Stomach (tissue), 9 donors: ENCODE results near the gene MOB3B. TPM values are rescaled to one million over a fixed set of nuclear protein-coding genes. Genes with fewer than 3 reads are reported as not detected.

Experiments used
- DNase-seq, 2 donors: peaks; one replicate each; pipeline versions ENCODE4 v3.0.0 to v3.0.0-alpha.2; 2013 to 2019
- H3K27ac ChIP-seq, 5 donors: fragments of 200-600 bp in 4 of 5; sonication (generic) in 4 of 5; one replicate each; pipeline ENCODE4 v1.5.1; 2013 to 2019; ENCODE audit warnings: mild to moderate bottlenecking in 1 of 5, moderate library complexity in 1 of 5
- H3K27me3 ChIP-seq, 3 donors: fragments of 200-600 bp; sonication (generic); one replicate each; pipeline ENCODE4 v1.5.1; 2017 to 2019; ENCODE audit warnings: mixed run types in 1 of 3
- H3K36me3 ChIP-seq, 4 donors: fragments of 200-600 bp; sonication (generic); 1 replicate in 3 of 4; 2 replicates in 1 of 4; pipeline ENCODE4 v1.5.1; 2016 to 2019
- H3K4me1 ChIP-seq, 4 donors: fragments of 200-600 bp; sonication (generic); one replicate each; pipeline ENCODE4 v1.5.1; 2016 to 2019
- H3K4me3 ChIP-seq, 4 donors: fragments of 200-600 bp; sonication (generic) in 3 of 4; one replicate each; pipeline ENCODE4 v1.5.1; 2016 to 2019; ENCODE audit warnings: mild to moderate bottlenecking in 1 of 4
- H3K9me3 ChIP-seq, 4 donors: fragments of 200-600 bp; sonication (generic); one replicate each; pipeline ENCODE4 v1.5.1; 2016 to 2019
- EP300 ChIP-seq: sonication (generic); formaldehyde crosslinking; IDR thresholded peaks from one replicate; pipeline ENCODE4 v1.6.1; 2017; ENCODE audit warnings: antibody characterized with exemption
- POLR2A ChIP-seq, 4 donors: fragments of 450-650 bp; IDR thresholded peaks; one replicate each; pipeline ENCODE4 v1.6.1; 2016; ENCODE audit warnings: antibody characterized with exemption in 4 of 4, control low read depth in 2 of 4, mild to moderate bottlenecking in 1 of 4, moderate library complexity in 1 of 4
- POLR2AphosphoS5 ChIP-seq, 3 donors: sonication (generic); formaldehyde crosslinking; IDR thresholded peaks; one replicate each; pipeline ENCODE4 v1.6.1; 2016; ENCODE audit warnings: antibody characterized with exemption in 3 of 3
- WGBS, 5 donors: extraction: QIAGEN DNeasy Blood & Tissue Kit in 3 of 5; methylation state at CpG; one replicate each; pipeline versions ENCODE4 v1.1.5 to v1.1.7; 2013 to 2018; 5-methylcytosine and 5-hydroxymethylcytosine counted together
- intact Hi-C: fragments of 100-400 bp; cut with DNase I; formaldehyde crosslinking; loops from one replicate; pipeline ENCODE4 v1.15.1; 2023; ENCODE audit warnings: low total_unique reads
- polyA plus RNA-seq, 3 donors: library from polyadenylated mRNA; stranded (reverse); fragments of 200-250 nt; gene quantifications; one replicate each; pipeline ENCODE4 v1.2.3, GENCODE V29; 2013
- total RNA-seq, 5 donors: library from RNA; depleted of rRNA; stranded (reverse); fragments of >200 nt; gene quantifications; one replicate each; pipeline versions ENCODE4 v1.1.0 to v1.2.3, GENCODE V29; 2014 to 2016
- TF ChIP-seq, protein P1 (sequence below), 7 experiments: fragments of 450-650 bp in 4 of 7; fragments of 200-600 bp in 3 of 7; sonication (generic) in 3 of 7; IDR thresholded peaks; one replicate each; pipeline ENCODE4 v1.5.1; 2016 to 2019; ENCODE audit warnings: antibody characterized with exemption in 7 of 7, control low read depth in 2 of 7, mild to moderate bottlenecking in 1 of 7
- donor health status: healthy with polysubstance abuse.
- donor health status: Bipolar disorder and iron deficiency.
- donor health status: healthy.

MOB3B gene
- total and polyA plus RNA-seq, 8 donors, result 4.0 to 32.7 (median 9.7) TPM

DNA sequence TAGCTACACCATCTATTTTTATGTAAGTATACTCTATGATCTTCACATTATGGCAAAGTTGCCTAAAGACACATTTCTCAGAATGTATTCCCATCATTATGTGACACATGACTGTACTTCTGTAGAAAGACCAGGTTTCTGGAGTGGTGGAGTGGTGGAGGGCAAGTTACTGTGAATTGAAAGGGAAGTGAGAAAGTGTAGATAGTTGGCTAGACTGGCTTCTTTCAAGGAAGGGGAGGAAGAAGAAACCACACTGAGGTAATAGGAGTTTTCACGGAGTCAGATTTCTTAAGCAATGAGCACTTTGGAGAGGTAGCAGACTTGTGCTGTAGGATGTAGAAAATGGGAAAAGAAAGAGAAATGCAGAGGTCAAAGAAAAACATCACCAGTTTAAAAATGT is 181.7 kb downstream of the MOB3B start:
- H3K4me1 ChIP-seq, result peaks cover 7 to 46% (median 24%) of the 10 kb centered on the region in 4 donors
- no peaks in the 10 kb centered on the region for H3K27me3 ChIP-seq
- DNase-seq, result no peak
- no peak for TF ChIP-seq EP300
- no peak for TF ChIP-seq POLR2A (IDR thresholded peaks at IDR 0.05)
- TF ChIP-seq, protein P1, sequence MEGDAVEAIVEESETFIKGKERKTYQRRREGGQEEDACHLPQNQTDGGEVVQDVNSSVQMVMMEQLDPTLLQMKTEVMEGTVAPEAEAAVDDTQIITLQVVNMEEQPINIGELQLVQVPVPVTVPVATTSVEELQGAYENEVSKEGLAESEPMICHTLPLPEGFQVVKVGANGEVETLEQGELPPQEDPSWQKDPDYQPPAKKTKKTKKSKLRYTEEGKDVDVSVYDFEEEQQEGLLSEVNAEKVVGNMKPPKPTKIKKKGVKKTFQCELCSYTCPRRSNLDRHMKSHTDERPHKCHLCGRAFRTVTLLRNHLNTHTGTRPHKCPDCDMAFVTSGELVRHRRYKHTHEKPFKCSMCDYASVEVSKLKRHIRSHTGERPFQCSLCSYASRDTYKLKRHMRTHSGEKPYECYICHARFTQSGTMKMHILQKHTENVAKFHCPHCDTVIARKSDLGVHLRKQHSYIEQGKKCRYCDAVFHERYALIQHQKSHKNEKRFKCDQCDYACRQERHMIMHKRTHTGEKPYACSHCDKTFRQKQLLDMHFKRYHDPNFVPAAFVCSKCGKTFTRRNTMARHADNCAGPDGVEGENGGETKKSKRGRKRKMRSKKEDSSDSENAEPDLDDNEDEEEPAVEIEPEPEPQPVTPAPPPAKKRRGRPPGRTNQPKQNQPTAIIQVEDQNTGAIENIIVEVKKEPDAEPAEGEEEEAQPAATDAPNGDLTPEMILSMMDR (IDR thresholded peaks at IDR 0.05), result no peak
- TF ChIP-seq POLR2AphosphoS5 (IDR thresholded peaks at IDR 0.05), result no peak
- H3K9me3 ChIP-seq, result no peaks in the 10 kb centered on the region
- intact Hi-C loops, result no loop called here
- H3K27ac ChIP-seq, result no peak overlapping the region
- H3K36me3 ChIP-seq, result no peaks in the 10 kb centered on the region
- no peak overlapping the region for H3K4me3 ChIP-seq
- WGBS, 5 donors, result 87 to 100% (median 95%) methylated on average over 1 of the region's 1 CpG

DNA sequence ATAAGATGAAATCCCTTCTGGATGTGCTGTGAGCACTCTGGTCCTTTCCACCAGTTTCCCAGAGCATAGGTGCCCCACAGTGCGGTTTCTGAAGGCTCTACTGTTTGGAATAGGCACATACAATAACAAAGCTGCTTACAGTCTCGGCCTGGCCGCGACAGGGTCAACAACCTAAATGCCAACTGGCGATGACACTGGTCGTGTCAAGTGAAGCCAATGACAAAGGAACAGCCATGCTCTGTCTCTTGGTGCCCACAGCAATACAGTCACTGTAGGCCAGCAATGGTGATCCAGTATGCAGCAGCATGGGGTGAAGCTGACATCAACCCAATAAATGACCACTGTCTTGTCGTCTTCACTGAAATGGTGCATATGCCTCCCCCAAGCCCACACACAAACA is 184.8 kb downstream of the MOB3B start:
- no peak overlapping the region for H3K4me3 ChIP-seq
- no peak overlapping the region for H3K27ac ChIP-seq
- no peaks in the 10 kb centered on the region for H3K27me3 ChIP-seq
- WGBS, 5 donors, result 95 to 97% (median 95%) methylated on average over 7 of the region's 7 CpGs
- DNase-seq, result no peak
- H3K36me3 ChIP-seq, result no peaks in the 10 kb centered on the region
- peaks cover 13 to 56% (median 29%) of the 10 kb centered on the region in 4 donors for H3K4me1 ChIP-seq
- TF ChIP-seq POLR2A (IDR thresholded peaks at IDR 0.05) (no peak), EP300 (no peak), POLR2AphosphoS5 (IDR thresholded peaks at IDR 0.05) (no peak)
- TF ChIP-seq, protein P1 (IDR thresholded peaks at IDR 0.05), result no peak
- no peaks in the 10 kb centered on the region for H3K9me3 ChIP-seq
- intact Hi-C loops, result no loop called here

DNA sequence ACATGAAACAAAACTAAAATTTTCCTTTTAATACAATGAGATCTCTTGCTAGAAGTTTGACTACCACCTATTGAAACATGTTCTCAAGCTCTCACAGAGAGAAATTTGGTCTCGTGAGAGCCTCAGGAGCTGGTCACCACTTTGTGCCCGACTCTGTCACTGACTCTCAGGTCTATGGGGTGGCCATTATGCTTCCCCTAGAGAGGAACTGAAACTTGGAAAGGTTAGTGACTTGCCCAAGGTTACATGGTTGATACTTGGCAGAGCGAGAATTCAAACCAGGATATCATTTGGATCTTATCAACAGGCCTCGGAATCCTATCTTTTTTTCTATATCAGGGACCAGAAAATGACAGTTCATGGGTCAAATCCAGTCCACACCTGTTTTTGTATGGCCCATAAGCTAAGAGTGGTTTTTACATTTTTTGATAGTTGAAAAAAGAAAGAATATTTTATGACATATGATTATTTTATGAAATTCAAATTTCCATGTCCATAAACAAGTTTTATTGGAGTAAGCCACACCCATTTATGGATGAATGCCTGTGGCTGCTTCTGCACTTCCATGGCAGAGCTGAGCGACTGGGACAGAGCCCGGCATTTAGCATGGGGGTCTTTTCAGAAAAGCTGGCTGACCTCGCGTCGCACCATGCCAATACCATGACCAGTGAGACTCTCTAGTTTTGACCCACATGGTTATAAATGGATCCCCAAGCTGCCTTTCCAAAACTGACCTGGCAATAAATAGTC is 187.9 kb downstream of the MOB3B start:
- Histone ChIP-seq H3K4me1 (peaks cover 36 to 62% (median 49%) of the 10 kb centered on the region in 4 donors), H3K36me3 (no peaks in the 10 kb centered on the region), H3K27ac (peak overlapping the region in 4 of 5 donors; percentile 4 to 70 (median 28)), H3K27me3 (no peaks in the 10 kb centered on the region), H3K4me3 (no peak overlapping the region), H3K9me3 (no peaks in the 10 kb centered on the region)
- DNase-seq, result no peak
- 72 to 85% (median 80%) methylated on average over 9 of the region's 9 CpGs for WGBS, 5 donors
- TF ChIP-seq, protein P1 (IDR thresholded peaks at IDR 0.05), result no peak
- no peak for TF ChIP-seq POLR2AphosphoS5 (IDR thresholded peaks at IDR 0.05)
- TF ChIP-seq EP300, result no peak
- TF ChIP-seq POLR2A (IDR thresholded peaks at IDR 0.05), result no peak
- intact Hi-C loops, result no loop called here

DNA sequence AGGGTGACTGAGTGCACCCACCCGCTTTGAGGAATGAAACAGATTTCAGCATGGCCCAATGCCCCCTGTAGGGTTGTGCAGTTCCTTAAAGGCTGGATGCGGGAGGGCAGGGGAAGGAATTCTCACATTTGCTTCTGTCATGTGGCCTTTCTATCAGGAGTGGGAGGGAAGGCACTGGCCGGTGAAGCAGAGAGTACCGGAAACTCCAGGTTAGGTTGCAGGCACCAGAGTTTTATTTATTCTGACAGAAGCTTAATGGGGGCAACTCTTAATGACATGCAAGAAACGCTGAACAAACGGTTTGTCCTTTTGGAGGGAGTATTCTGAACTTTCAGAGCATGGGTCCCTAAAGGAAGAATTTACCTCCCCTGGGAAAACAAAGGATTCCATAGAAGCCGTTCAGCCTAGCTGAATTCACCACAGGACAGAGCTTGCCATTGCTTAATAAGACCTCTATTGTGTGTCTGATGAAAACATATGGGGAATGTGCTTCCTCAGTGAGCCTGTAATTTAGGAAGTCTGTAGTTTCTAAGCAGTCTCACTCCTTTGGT is 188.6 kb downstream of the MOB3B start:
- no peaks in the 10 kb centered on the region for H3K36me3 ChIP-seq
- no peaks in the 10 kb centered on the region for H3K27me3 ChIP-seq
- intact Hi-C loops, result no loop called here
- 73 to 81% (median 76%) methylated on average over 7 of the region's 7 CpGs for WGBS, 5 donors
- no peak for DNase-seq
- H3K27ac ChIP-seq, result peak overlapping the region in 4 of 5 donors; percentile 4 to 79 (median 51)
- H3K9me3 ChIP-seq, result no peaks in the 10 kb centered on the region
- TF ChIP-seq POLR2AphosphoS5 (IDR thresholded peaks at IDR 0.05), result no peak
- TF ChIP-seq POLR2A (IDR thresholded peaks at IDR 0.05), result no peak
- no peak for TF ChIP-seq EP300
- TF ChIP-seq, protein P1 (IDR thresholded peaks at IDR 0.05), result no peak
- H3K4me3 ChIP-seq, result no peak overlapping the region
- peaks cover 36 to 55% (median 49%) of the 10 kb centered on the region in 4 donors for H3K4me1 ChIP-seq
